GM12875 (cell line): ENCODE results near the gene GATAD2A.
A peak's percentile ranks its signal among the peaks of the same experiment; 100 is the strongest.

ENCODE experiments used
- H3K4me3 ChIP-seq: one replicate; pipeline ENCODE4 v1.5.1; 2011; ENCODE audit warnings: low read depth, low read length, control low read depth
- CTCF ChIP-seq: IDR thresholded peaks from 2 replicates; pipeline ENCODE4 v1.5.1; 2011; ENCODE audit warnings: low read depth, mild to moderate bottlenecking, control low read depth, inconsistent platforms, low read length, moderate library complexity, borderline replicate concordance; ENCODE audit not compliant: insufficient read depth

The GATAD2A gene

GRCh38 chr19:19538061-19538784 is 132.7 kb downstream of the GATAD2A start, which contains the start of gene CILP2:
CILP2 (plus strand) TSS chr19:19538265; CDS start chr19:19538350, 85 bp downstream.
- H3K4me3 ChIP-seq: peak within 1 kb of the TSS; percentile 19
- no peak for TF ChIP-seq CTCF

GRCh38 chr19:19538785-19539166 is 133.3 kb downstream of the GATAD2A start:
- TF ChIP-seq CTCF: no peak
- no peak overlapping the region for H3K4me3 ChIP-seq

- no peak overlapping the region for H3K4me3 ChIP-seq
- TF ChIP-seq CTCF: no peak
These were observed 134.2 kb downstream of the GATAD2A start for GRCh38 chr19:19539698-19540063.

GRCh38 chr19:19540064-19540714 is 134.7 kb downstream of the GATAD2A start:
- no peak overlapping the region for H3K4me3 ChIP-seq
- TF ChIP-seq CTCF: no peak

- no peak for TF ChIP-seq CTCF
- peak overlapping the region; percentile 11 for H3K4me3 ChIP-seq
These were observed 135.4 kb downstream of the GATAD2A start for GRCh38 chr19:19540715-19541515.

GRCh38 chr19:19541616-19542015 is 136.1 kb downstream of the GATAD2A start:
- TF ChIP-seq CTCF: no peak
- no peak overlapping the region for H3K4me3 ChIP-seq

- H3K4me3 ChIP-seq: no peak overlapping the region
- TF ChIP-seq CTCF: no peak
These were observed 137.0 kb downstream of the GATAD2A start for GRCh38 chr19:19542507-19542906.
